Measurements from ENCODE around the gene GRIK4. TPM values are rescaled to one million over a fixed set of nuclear protein-coding genes. Genes with fewer than 3 reads are reported as not detected.

Gene GRIK4
- total and polyA plus RNA-seq, 2 of the 4 experiments (the other 2 are of a cell fraction), result 0.18 to 0.38 TPM

- H4K91ac ChIP-seq (ENCODE audit: insufficient read depth, low read depth, low read length), result no peak overlapping the region
- H3K36me3 ChIP-seq (ENCODE audit: control insufficient read depth, insufficient read depth, low read length), result no peaks in the 10 kb centered on the region
- no TSS peak for BruUV-seq (replicated peaks)
- no peak overlapping the region for H2BK15ac ChIP-seq (ENCODE audit: low read depth, low read length)
- no peak overlapping the region for H4K8ac ChIP-seq (ENCODE audit: low read depth in 2 of 2, low read length in 2 of 2)
- no peak for ATAC-seq (ENCODE audit: low read depth)
- CTCF ChIA-PET, result no interaction called here
- H3K9me1 ChIP-seq (ENCODE audit: insufficient read depth, low read length), result no peaks in the 10 kb centered on the region
- DNase-seq, result no peak
- dilution Hi-C loops (cut with HindIII; ENCODE audit: low sequenced_read_pairs, unreplicated experiment) (no loop called here), intact Hi-C loops (cut with micrococcal nuclease) (no loop called here), in situ Hi-C loops (cut with MboI; ENCODE audit: low sequenced_read_pairs) (no loop called here)
- peaks cover 6% of the 10 kb centered on the region; the same call in 1 of the 2 replicates for H3K27me3 ChIP-seq (ENCODE audit: control insufficient read depth, insufficient read depth, low read length)
- no peak overlapping the region for H3K9ac ChIP-seq (ENCODE audit: low read depth, low read length)
- H3K23ac ChIP-seq (ENCODE audit: low read depth, low read length), result no peak overlapping the region
- H2BK5ac ChIP-seq (ENCODE audit: low read depth, low read length, poor library complexity, severe bottlenecking), result no peak overlapping the region
- no peaks in the 10 kb centered on the region for H3K79me1 ChIP-seq (ENCODE audit: low read depth in 1 of 2, low read length in 2 of 2)
- H2AK5ac ChIP-seq (ENCODE audit: low read depth, low read length), result no peak overlapping the region
- H3K56ac ChIP-seq (ENCODE audit: extremely low read depth, insufficient read depth, low read length), result no peak overlapping the region
- TF ChIP-seq RFX5 (IDR thresholded peaks at IDR 0.05; ENCODE audit: low read depth, low read length), result no peak
- no peak for TF ChIP-seq CTCF (conservative IDR thresholded peaks at IDR 0.05; ENCODE audit: low read depth, low read length)
- TF ChIP-seq SMC3 (IDR thresholded peaks at IDR 0.05; ENCODE audit: low read depth, low read length), result no peak
- TF ChIP-seq RCOR1 (IDR thresholded peaks at IDR 0.05; ENCODE audit: insufficient replicate concordance, low read length), result no peak
- no peak for TF ChIP-seq MXI1 (IDR thresholded peaks at IDR 0.05; ENCODE audit: borderline replicate concordance, low read depth, low read length)
- TF ChIP-seq NFE2L2 (IDR thresholded peaks at IDR 0.05; ENCODE audit: low read depth, low read length), result no peak
- TF ChIP-seq, protein P1, sequence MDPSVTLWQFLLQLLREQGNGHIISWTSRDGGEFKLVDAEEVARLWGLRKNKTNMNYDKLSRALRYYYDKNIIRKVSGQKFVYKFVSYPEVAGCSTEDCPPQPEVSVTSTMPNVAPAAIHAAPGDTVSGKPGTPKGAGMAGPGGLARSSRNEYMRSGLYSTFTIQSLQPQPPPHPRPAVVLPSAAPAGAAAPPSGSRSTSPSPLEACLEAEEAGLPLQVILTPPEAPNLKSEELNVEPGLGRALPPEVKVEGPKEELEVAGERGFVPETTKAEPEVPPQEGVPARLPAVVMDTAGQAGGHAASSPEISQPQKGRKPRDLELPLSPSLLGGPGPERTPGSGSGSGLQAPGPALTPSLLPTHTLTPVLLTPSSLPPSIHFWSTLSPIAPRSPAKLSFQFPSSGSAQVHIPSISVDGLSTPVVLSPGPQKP (IDR thresholded peaks at IDR 0.05; ENCODE audit: borderline replicate concordance, low read depth, low read length), result no peak
- no peak for TF ChIP-seq MAFK (IDR thresholded peaks at IDR 0.05; ENCODE audit: low read depth, low read length)
- no peak for TF ChIP-seq FOS (IDR thresholded peaks at IDR 0.05; ENCODE audit: low read depth, low read length)
- TF ChIP-seq CEBPB (IDR thresholded peaks at IDR 0.05; ENCODE audit: low read depth, low read length), result no peak
- TF ChIP-seq CHD1 (IDR thresholded peaks at IDR 0.05; ENCODE audit: low read depth, low read length), result no peak
- H3K4ac ChIP-seq (ENCODE audit: low read depth, low read length), result no peak overlapping the region
- H3K9me3 ChIP-seq (ENCODE audit: control insufficient read depth, insufficient read depth, low read length), result no peaks in the 10 kb centered on the region
- no peak overlapping the region for H4K5ac ChIP-seq (ENCODE audit: low read depth, low read length)
- H3K14ac ChIP-seq (replicated peaks; ENCODE audit: low read depth, low read length), result no peak overlapping the region
- H3K4me2 ChIP-seq (ENCODE audit: low read depth, low read length), result no peak overlapping the region
- H3K18ac ChIP-seq (ENCODE audit: low read depth, low read length), result no peak overlapping the region
- no peaks in the 10 kb centered on the region for H3K4me1 ChIP-seq (ENCODE audit: control insufficient read depth, insufficient read depth, low read length)
- H4K20me1 ChIP-seq (ENCODE audit: insufficient read depth, low read length), result no peaks in the 10 kb centered on the region
- no peak overlapping the region for H2AFZ ChIP-seq (replicated peaks; ENCODE audit: low read length, poor library complexity)
- no peak overlapping the region for H3K4me3 ChIP-seq (ENCODE audit: insufficient read depth, low read depth, low read length)
- H2BK120ac ChIP-seq (ENCODE audit: low read depth, low read length), result no peak overlapping the region
- H3K27ac ChIP-seq (ENCODE audit: insufficient read depth, low read length), result no peak overlapping the region
- POLR2A ChIA-PET (ENCODE audit: unreplicated experiment), result no interaction called here
- WGBS, 2 experiments (ENCODE audit: extremely low coverage in 2 of 2, insufficient read length in 1 of 2), result 76 to 100% methylated on average over 1 to 5 of the region's 15 CpGs
- no peak overlapping the region for H2AK9ac ChIP-seq (replicated peaks; ENCODE audit: low read depth, low read length, poor library complexity)
- no peak overlapping the region for H2BK20ac ChIP-seq (ENCODE audit: low read depth, low read length)
Measured at GRCh38 chr11:120873966-120874735, 362.6 kb downstream of the GRIK4 start.
